ENCODE data around the gene CLCNKB.

The CLCNKB gene

GRCh38 chr1:16099412-16099811, 55.8 kb downstream of the CLCNKB start:
- H3K36me3 ChIP-seq, result no peaks in the 10 kb centered on the region
- no peak for TF ChIP-seq CTCF (IDR thresholded peaks at IDR 0.05)
- H3K27ac ChIP-seq, result no peak overlapping the region
- H3K4me3 ChIP-seq, result no peak overlapping the region
- peaks cover 0 to 2% of the 10 kb centered on the region in 2 donors for H3K27me3 ChIP-seq
- no peaks in the 10 kb centered on the region for H3K4me1 ChIP-seq
- no peak for DNase-seq
- intact Hi-C loops (cut with DNase I; ENCODE audit: low total_unique reads), result no loop called here
- H3K9me3 ChIP-seq, result no peaks in the 10 kb centered on the region

GRCh38 chr1:16101623-16102022, 58.0 kb downstream of the CLCNKB start:
- no peaks in the 10 kb centered on the region for H3K9me3 ChIP-seq
- no peak for TF ChIP-seq CTCF (IDR thresholded peaks at IDR 0.05)
- H3K36me3 ChIP-seq, result no peaks in the 10 kb centered on the region
- H3K27ac ChIP-seq, result no peak overlapping the region
- H3K27me3 ChIP-seq, result no peaks in the 10 kb centered on the region
- intact Hi-C loops (cut with DNase I; ENCODE audit: low total_unique reads), result no loop called here
- no peaks in the 10 kb centered on the region for H3K4me1 ChIP-seq
- DNase-seq, result no peak
- no peak overlapping the region for H3K4me3 ChIP-seq
